Activated CD4-positive, alpha-beta T cell treated with anti-CD3 and anti-CD28 coated beads, Interleukin-2, amount 10 ng/mL, durations not matched to agents 24 days and 14 days (primary cell): Measurements from ENCODE around the gene PAX9. TPM values are rescaled to one million over a fixed set of nuclear protein-coding genes. Genes with fewer than 3 reads are reported as not detected.
"Not testable (repeated sequence)": the region's sequence is repeated elsewhere in the genome, so short reads cannot be mapped to it uniquely, and the experiment has no call there.

Experiments used
- DNase-seq: peaks from one replicate; pipeline ENCODE4 v3.0.0; 2022
- H3K27ac Mint-ChIP-seq: one replicate; pipeline ENCODE4 v1.8.0; 2022; ENCODE audit warnings: mild to moderate bottlenecking, mixed read lengths
- H3K27me3 Mint-ChIP-seq: one replicate; pipeline ENCODE4 v1.8.0; 2022; ENCODE audit warnings: mixed read lengths
- H3K36me3 Mint-ChIP-seq: one replicate; pipeline ENCODE4 v1.8.0; 2022; ENCODE audit warnings: low read depth, mild to moderate bottlenecking, mixed read lengths
- H3K4me1 Mint-ChIP-seq: one replicate; pipeline ENCODE4 v1.8.0; 2021; ENCODE audit warnings: mixed read lengths
- H3K4me3 Mint-ChIP-seq: one replicate; pipeline ENCODE4 v1.8.0; 2022; ENCODE audit warnings: mild to moderate bottlenecking, moderate library complexity, mixed read lengths
- H3K9me3 Mint-ChIP-seq: one replicate; pipeline ENCODE4 v1.8.0; 2021; ENCODE audit warnings: mixed read lengths
- intact Hi-C: fragments of 100-400 bp; cut with micrococcal nuclease; formaldehyde crosslinking; loops from one replicate; pipeline ENCODE4 v1.15.1; 2023
- total RNA-seq: library from RNA; stranded (reverse); gene quantifications from 2 replicates; pipeline ENCODE4 v1.2.3, GENCODE V29; 2022

Gene PAX9
- total RNA-seq, 1 donor from 2014 or later = not detected

DNA sequence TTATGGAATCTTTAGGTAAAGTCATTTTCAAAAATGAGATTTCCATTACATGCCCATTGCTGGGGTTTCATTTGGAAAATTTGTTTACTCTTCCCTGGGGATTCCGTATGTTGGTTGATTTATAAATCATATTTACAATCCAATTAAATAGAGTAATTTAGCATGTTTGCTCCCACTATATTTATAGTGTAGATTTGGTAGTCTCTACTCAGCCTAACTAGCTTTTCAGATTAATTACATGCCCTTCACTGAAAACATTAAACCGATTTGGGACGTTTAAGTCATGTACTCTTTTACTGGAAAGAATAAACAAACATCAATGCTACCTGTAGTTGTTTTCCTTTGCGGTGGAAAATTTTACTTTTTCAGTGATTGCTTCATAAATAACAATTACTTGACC lies 10.4 kb downstream of the PAX9 start:
- no peak overlapping the region for H3K27ac Mint-ChIP-seq
- DNase-seq = no peak
- peaks cover 14% of the 10 kb centered on the region for H3K27me3 Mint-ChIP-seq
- no peaks in the 10 kb centered on the region for H3K36me3 Mint-ChIP-seq
- no peaks in the 10 kb centered on the region for H3K4me1 Mint-ChIP-seq
- intact Hi-C loops = no loop called here
- no peak overlapping the region for H3K4me3 Mint-ChIP-seq
- H3K9me3 Mint-ChIP-seq = peaks cover 4% of the 10 kb centered on the region

DNA sequence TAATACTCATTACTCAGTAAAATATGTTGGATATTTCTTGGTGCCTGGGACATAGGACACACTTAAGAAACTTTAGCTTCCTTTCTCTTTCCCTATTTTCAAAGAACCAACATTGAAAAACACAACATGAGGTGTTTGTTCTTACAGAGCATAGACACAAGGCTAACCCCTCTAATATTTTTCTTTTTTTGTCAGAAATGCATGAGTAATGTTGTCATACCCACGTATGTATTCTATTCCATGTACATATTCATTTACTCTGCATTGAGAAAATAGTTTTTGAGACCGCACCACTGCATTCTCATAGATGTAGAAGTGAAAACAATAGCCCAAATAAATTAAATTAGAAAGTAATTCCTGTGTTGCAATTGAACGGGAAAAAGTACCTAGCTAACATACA lies 13.0 kb downstream of the PAX9 start:
- peaks cover 10% of the 10 kb centered on the region for H3K27me3 Mint-ChIP-seq
- H3K27ac Mint-ChIP-seq = no peak overlapping the region
- no peak overlapping the region for H3K4me3 Mint-ChIP-seq
- no peaks in the 10 kb centered on the region for H3K9me3 Mint-ChIP-seq
- intact Hi-C loops = no loop called here
- no peaks in the 10 kb centered on the region for H3K4me1 Mint-ChIP-seq
- no peak for DNase-seq
- no peaks in the 10 kb centered on the region for H3K36me3 Mint-ChIP-seq

- Mint-ChIP-seq H3K27ac (no peak overlapping the region), H3K9me3 (no peaks in the 10 kb centered on the region), H3K4me3 (no peak overlapping the region), H3K4me1 (no peaks in the 10 kb centered on the region), H3K36me3 (no peaks in the 10 kb centered on the region), H3K27me3 (peaks cover 10% of the 10 kb centered on the region)
- intact Hi-C loops = no loop called here
- no peak for DNase-seq
Measured at GRCh38 chr14:36675581-36675980, 13.9 kb downstream of the PAX9 start.

GRCh38 chr14:36676236-36676635 lies 14.6 kb downstream of the PAX9 start:
- H3K36me3 Mint-ChIP-seq = no peaks in the 10 kb centered on the region
- H3K27ac Mint-ChIP-seq = no peak overlapping the region
- no peaks in the 10 kb centered on the region for H3K4me1 Mint-ChIP-seq
- no peak overlapping the region for H3K4me3 Mint-ChIP-seq
- DNase-seq = no peak
- peaks cover 10% of the 10 kb centered on the region for H3K27me3 Mint-ChIP-seq
- no peaks in the 10 kb centered on the region for H3K9me3 Mint-ChIP-seq
- intact Hi-C loops = no loop called here

DNA sequence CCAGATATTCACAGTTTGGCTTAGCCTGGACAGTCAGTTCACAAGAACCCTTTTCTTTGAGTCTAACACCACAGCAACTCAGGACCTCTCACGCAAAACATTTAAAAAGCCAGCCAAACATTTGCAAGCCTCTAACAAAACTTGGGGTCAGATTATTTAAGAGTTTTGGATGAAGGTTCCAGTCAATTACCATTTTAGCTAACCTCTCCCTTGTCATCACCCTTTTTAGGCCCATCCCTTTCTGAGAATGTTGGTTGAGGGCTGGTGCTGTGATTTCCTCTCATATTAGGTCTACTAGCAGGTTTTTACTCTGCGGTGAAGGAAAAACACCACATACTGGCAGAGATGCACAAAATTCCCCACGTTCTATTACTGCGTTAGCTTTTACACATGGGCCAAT lies 20.7 kb downstream of the PAX9 start:
- intact Hi-C loops = no loop called here

GRCh38 chr14:36683083-36683724 lies 21.5 kb downstream of the PAX9 start:
- Mint-ChIP-seq H3K4me3 (no peak overlapping the region), H3K27ac (no peak overlapping the region), H3K36me3 (no peaks in the 10 kb centered on the region), H3K4me1 (no peaks in the 10 kb centered on the region), H3K27me3 (no peaks in the 10 kb centered on the region), H3K9me3 (no peaks in the 10 kb centered on the region)
- DNase-seq = no peak
- intact Hi-C loops = no loop called here

More for the DNA sequence above, 20.7 kb downstream of the PAX9 start:
- H3K36me3 Mint-ChIP-seq = no peaks in the 10 kb centered on the region
- no peak overlapping the region for H3K4me3 Mint-ChIP-seq
- H3K27ac Mint-ChIP-seq = no peak overlapping the region
- DNase-seq = no peak
- H3K27me3 Mint-ChIP-seq = peaks cover 2% of the 10 kb centered on the region
- H3K9me3 Mint-ChIP-seq = no peaks in the 10 kb centered on the region
- H3K4me1 Mint-ChIP-seq = no peaks in the 10 kb centered on the region

- no peak overlapping the region for H3K27ac Mint-ChIP-seq
- H3K27me3 Mint-ChIP-seq = no peaks in the 10 kb centered on the region
- H3K4me3 Mint-ChIP-seq = no peak overlapping the region
- no peaks in the 10 kb centered on the region for H3K4me1 Mint-ChIP-seq
- no peaks in the 10 kb centered on the region for H3K36me3 Mint-ChIP-seq
- intact Hi-C loops = no loop called here
- DNase-seq = no peak
- no peaks in the 10 kb centered on the region for H3K9me3 Mint-ChIP-seq
Measured at GRCh38 chr14:36684946-36685345, 23.3 kb downstream of the PAX9 start.

- Mint-ChIP-seq H3K27ac (no peak overlapping the region), H3K27me3 (no peaks in the 10 kb centered on the region), H3K9me3 (peaks cover 3% of the 10 kb centered on the region), H3K4me3 (no peak overlapping the region), H3K36me3 (no peaks in the 10 kb centered on the region), H3K4me1 (no peaks in the 10 kb centered on the region)
- DNase-seq = no peak
- intact Hi-C loops = no loop called here
Measured at GRCh38 chr14:36690311-36691040, 28.8 kb downstream of the PAX9 start.

- H3K4me3 Mint-ChIP-seq, H3K9me3 Mint-ChIP-seq, DNase-seq, H3K27ac Mint-ChIP-seq, H3K27me3 Mint-ChIP-seq, H3K4me1 Mint-ChIP-seq, H3K36me3 Mint-ChIP-seq, intact Hi-C loops: not testable (repeated sequence)
Measured at GRCh38 chr14:36699420-36699819, 37.8 kb downstream of the PAX9 start.

- peaks cover 4% of the 10 kb centered on the region for H3K9me3 Mint-ChIP-seq
- no peaks in the 10 kb centered on the region for H3K27me3 Mint-ChIP-seq
- no peaks in the 10 kb centered on the region for H3K4me1 Mint-ChIP-seq
- intact Hi-C loops = no loop called here
- H3K27ac Mint-ChIP-seq = no peak overlapping the region
- H3K4me3 Mint-ChIP-seq = no peak overlapping the region
- DNase-seq = no peak
- no peaks in the 10 kb centered on the region for H3K36me3 Mint-ChIP-seq
Measured at GRCh38 chr14:36700651-36701050, 39.0 kb downstream of the PAX9 start.

GRCh38 chr14:36701132-36701531 lies 39.5 kb downstream of the PAX9 start:
- intact Hi-C loops = no loop called here
- Mint-ChIP-seq H3K27me3 (no peaks in the 10 kb centered on the region), H3K4me1 (no peaks in the 10 kb centered on the region), H3K27ac (no peak overlapping the region), H3K9me3 (peaks cover 4% of the 10 kb centered on the region), H3K4me3 (no peak overlapping the region), H3K36me3 (no peaks in the 10 kb centered on the region)
- no peak for DNase-seq

DNA sequence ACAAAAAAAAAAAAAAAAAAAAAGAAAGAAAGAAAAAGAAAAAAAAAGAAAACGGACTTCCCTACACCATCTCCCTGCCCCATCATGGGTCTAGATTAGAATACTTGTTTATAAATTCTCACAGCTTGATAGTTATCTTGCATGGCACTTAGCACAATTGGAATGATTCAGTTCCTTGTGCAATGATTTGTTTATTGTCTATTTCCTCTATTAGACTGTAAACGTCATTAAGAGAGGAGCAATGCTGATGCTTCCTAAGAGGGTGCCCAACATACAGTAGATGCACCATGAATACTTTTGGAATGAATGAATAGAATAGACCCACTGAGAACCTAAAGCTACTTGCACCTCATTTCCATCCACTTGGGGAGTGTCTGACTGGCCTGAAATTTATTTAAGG lies 40.8 kb downstream of the PAX9 start:
- H3K36me3 Mint-ChIP-seq = no peaks in the 10 kb centered on the region
- no peak overlapping the region for H3K27ac Mint-ChIP-seq
- DNase-seq = no peak
- H3K4me3 Mint-ChIP-seq = no peak overlapping the region
- H3K4me1 Mint-ChIP-seq = no peaks in the 10 kb centered on the region
- intact Hi-C loops = no loop called here
- no peaks in the 10 kb centered on the region for H3K27me3 Mint-ChIP-seq
- H3K9me3 Mint-ChIP-seq = peaks cover 4% of the 10 kb centered on the region

- Mint-ChIP-seq H3K4me1 (no peaks in the 10 kb centered on the region), H3K9me3 (no peaks in the 10 kb centered on the region), H3K27ac (no peak overlapping the region), H3K27me3 (no peaks in the 10 kb centered on the region), H3K36me3 (no peaks in the 10 kb centered on the region), H3K4me3 (no peak overlapping the region)
- DNase-seq = no peak
- intact Hi-C loops = no loop called here
Measured at GRCh38 chr14:36707570-36707969, 45.9 kb downstream of the PAX9 start.

DNA sequence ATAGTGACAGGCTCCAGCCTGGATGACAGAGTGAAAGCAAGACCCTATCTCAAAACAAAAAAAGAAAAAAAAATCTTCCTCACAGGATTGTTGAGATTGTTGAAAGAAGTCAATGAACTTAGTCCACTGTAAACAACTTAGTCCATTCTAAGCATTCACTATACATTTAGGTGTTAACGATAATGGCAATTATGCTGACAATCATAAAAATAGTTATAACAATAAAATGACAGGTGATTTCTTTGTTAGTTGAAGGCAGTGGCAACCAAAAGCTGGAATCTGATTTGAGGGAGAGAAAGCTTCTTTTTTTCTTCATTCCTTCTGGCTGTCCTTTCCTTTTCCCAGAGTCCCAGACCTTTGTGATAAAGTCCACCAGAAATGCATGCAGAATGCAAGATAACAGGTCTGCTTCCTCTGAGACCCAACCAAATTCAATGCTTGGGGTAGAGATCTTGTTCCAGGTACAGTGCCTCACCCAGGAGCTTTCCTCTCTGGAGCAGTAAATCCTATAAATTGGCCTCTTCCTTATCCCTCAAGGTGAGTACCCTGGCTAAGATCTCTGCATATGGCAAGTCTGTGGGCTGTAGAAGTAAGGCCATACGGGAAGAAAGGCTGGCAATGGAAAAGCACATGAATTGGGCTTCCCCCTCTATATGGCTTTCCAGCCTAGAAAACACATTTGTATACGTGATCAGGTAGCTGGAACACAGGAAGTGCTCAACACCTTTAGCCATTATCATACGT lies 52.5 kb downstream of the PAX9 start:
- intact Hi-C loops = no loop called here
- H3K36me3 Mint-ChIP-seq = no peaks in the 10 kb centered on the region
- DNase-seq = no peak
- H3K4me3 Mint-ChIP-seq = no peak overlapping the region
- H3K9me3 Mint-ChIP-seq = no peaks in the 10 kb centered on the region
- H3K27ac Mint-ChIP-seq = no peak overlapping the region
- no peaks in the 10 kb centered on the region for H3K4me1 Mint-ChIP-seq
- no peaks in the 10 kb centered on the region for H3K27me3 Mint-ChIP-seq
